GM23338 (cell line): ENCODE measurements around the gene ZFHX3. TPM values are rescaled to one million over a fixed set of nuclear protein-coding genes. Genes with fewer than 3 reads are reported as not detected.

Experiments
- ATAC-seq: fragments of 200-7000 bp; cut with Tn5 transposase; 3 replicates; pipeline ENCODE4 v1.9.1; 2020
- DNase-seq: peaks from one replicate; pipeline ENCODE4 v3.0.0-alpha.2; 2015; ENCODE audit warnings: low spot score
- H2AFZ ChIP-seq: fragments of 200-600 bp; sonication (generic); 2 replicates; pipeline ENCODE4 v1.8.0; 2016; ENCODE audit warnings: antibody characterized with exemption, mild to moderate bottlenecking, moderate library complexity
- H3F3A ChIP-seq: fragments of 200-600 bp; sonication (generic); replicated peaks from 2 replicates; pipeline ENCODE4 v1.8.0; 2017; ENCODE audit warnings: antibody characterized with exemption, mixed run types, low read depth
- H3K27ac ChIP-seq: fragments of 200-600 bp; sonication (generic); 2 replicates; pipeline ENCODE4 v1.6.1; 2016; ENCODE audit warnings: low read depth
- H3K27me3 ChIP-seq: fragments of 200-600 bp; sonication (generic); 2 replicates; pipeline ENCODE4 v1.8.0; 2016; ENCODE audit warnings: mild to moderate bottlenecking, mixed run types, moderate library complexity; ENCODE audit not compliant: insufficient read depth
- H3K36me3 ChIP-seq: fragments of 200-600 bp; sonication (generic); 2 replicates; pipeline ENCODE4 v1.8.0; 2016; ENCODE audit warnings: mild to moderate bottlenecking; ENCODE audit not compliant: insufficient read depth
- H3K4me1 ChIP-seq: fragments of 200-600 bp; sonication (generic); 2 replicates; pipeline ENCODE4 v1.8.0; 2016; ENCODE audit warnings: mild to moderate bottlenecking, moderate library complexity; ENCODE audit not compliant: insufficient read depth
- H3K4me2 ChIP-seq: fragments of 200-600 bp; sonication (generic); 2 replicates; pipeline ENCODE4 v1.7.1; 2017; ENCODE audit warnings: mixed run types
- H3K4me3 ChIP-seq: fragments of 200-600 bp; sonication (generic); 2 replicates; pipeline ENCODE4 v1.6.1; 2016; ENCODE audit warnings: mixed run types
- H3K79me2 ChIP-seq: fragments of 200-600 bp; sonication (generic); replicated peaks from 2 replicates; pipeline ENCODE4 v1.8.0; 2017; ENCODE audit warnings: mild to moderate bottlenecking; ENCODE audit not compliant: insufficient read depth
- H3K9me2 ChIP-seq: fragments of 200-600 bp; sonication (generic); 2 replicates; pipeline ENCODE4 v1.8.0; 2017; ENCODE audit not compliant: insufficient read depth
- H4K20me1 ChIP-seq: fragments of 200-600 bp; sonication (generic); replicated peaks from 2 replicates; pipeline ENCODE4 v1.8.0; 2017; ENCODE audit warnings: mild to moderate bottlenecking; ENCODE audit not compliant: insufficient read depth
- H3K27ac Mint-ChIP-seq: 2 replicates; pipeline ENCODE4 v1.8.0; 2020; ENCODE audit warnings: inconsistent platforms, mild to moderate bottlenecking, moderate library complexity, mixed read lengths
- H3K27me3 Mint-ChIP-seq: 3 replicates; pipeline ENCODE4 v1.8.0; 2022; ENCODE audit warnings: low read depth, mild to moderate bottlenecking, moderate library complexity, mixed read lengths, inconsistent platforms; ENCODE audit not compliant: insufficient read depth, poor library complexity
- H3K36me3 Mint-ChIP-seq: 3 replicates; pipeline ENCODE4 v1.8.0; 2021; ENCODE audit warnings: low read depth, mild to moderate bottlenecking, inconsistent platforms, moderate library complexity, mixed read lengths
- H3K4me1 Mint-ChIP-seq: 3 replicates; pipeline ENCODE4 v1.8.0; 2020; ENCODE audit warnings: mild to moderate bottlenecking, inconsistent platforms, mixed read lengths
- H3K4me3 Mint-ChIP-seq: 3 replicates; pipeline ENCODE4 v1.8.0; 2021; ENCODE audit warnings: moderate library complexity, mild to moderate bottlenecking, inconsistent platforms, mixed read lengths
- H3K9me3 Mint-ChIP-seq: 3 replicates; pipeline ENCODE4 v1.8.0; 2020; ENCODE audit warnings: moderate library complexity, mild to moderate bottlenecking, inconsistent platforms, mixed read lengths
- CREB1 ChIP-seq: fragments of 250-450 bp; sonication (Bioruptor Pico); IDR thresholded peaks from 2 replicates; pipeline ENCODE4 v1.5.0; 2020; ENCODE audit warnings: low read depth, mild to moderate bottlenecking, moderate library complexity
- CTCF ChIP-seq, 2 experiments: fragments of 200-600 bp in 1 of 2; sonication (generic) in 1 of 2; conservative IDR thresholded peaks; 2 replicates each; pipeline versions ENCODE4 v1.5.1 to v1.6.1; 2016 to 2017; ENCODE audit warnings: antibody characterized with exemption in 2 of 2, low read depth in 2 of 2, mild to moderate bottlenecking in 2 of 2, moderate library complexity in 1 of 2
- ETS1 ChIP-seq: IDR thresholded peaks from 2 replicates; pipeline ENCODE4 v1.6.1; 2016; ENCODE audit warnings: antibody characterized with exemption
- EZH2 ChIP-seq: fragments of 200-600 bp; sonication (generic); IDR thresholded peaks from one replicate; pipeline ENCODE4 v1.8.0; 2017; ENCODE audit warnings: antibody characterized with exemption, mild to moderate bottlenecking, low read depth; ENCODE audit not compliant: unreplicated experiment
- EZH2phosphoT487 ChIP-seq: fragments of 200-600 bp; sonication (generic); IDR thresholded peaks from one replicate; pipeline ENCODE4 v1.8.1; 2018; ENCODE audit warnings: antibody characterized with exemption; ENCODE audit not compliant: unreplicated experiment
- JUNB ChIP-seq: IDR thresholded peaks from one replicate; pipeline ENCODE4 v1.6.1; 2016; ENCODE audit warnings: antibody characterized with exemption; ENCODE audit not compliant: unreplicated experiment
- NANOG ChIP-seq: IDR thresholded peaks from 2 replicates; pipeline ENCODE4 v1.6.1; 2016; ENCODE audit warnings: antibody characterized with exemption, borderline replicate concordance
- POLR2AphosphoS5 ChIP-seq: IDR thresholded peaks from 2 replicates; pipeline ENCODE4 v1.6.1; 2016; ENCODE audit warnings: antibody characterized with exemption, low read depth
- REST ChIP-seq: IDR thresholded peaks from one replicate; pipeline ENCODE4 v1.6.1; 2018; ENCODE audit warnings: antibody characterized with exemption; ENCODE audit not compliant: unreplicated experiment
- STAT1 ChIP-seq: IDR thresholded peaks from one replicate; pipeline ENCODE4 v1.6.1; 2016; ENCODE audit warnings: antibody characterized with exemption; ENCODE audit not compliant: unreplicated experiment
- ZNF114 ChIP-seq: fragments of 250-450 bp; sonication (Bioruptor Pico); IDR thresholded peaks from 2 replicates; pipeline ENCODE4 v1.5.0; 2020; ENCODE audit warnings: mild to moderate bottlenecking, moderate library complexity
- ZNF331 ChIP-seq: fragments of 250-450 bp; sonication (Bioruptor Pico); IDR thresholded peaks from 2 replicates; pipeline ENCODE4 v1.5.0; 2020; ENCODE audit warnings: low read depth, mild to moderate bottlenecking, moderate library complexity
- ZNF462 ChIP-seq: fragments of 250-450 bp; sonication (Bioruptor Pico); IDR thresholded peaks from 2 replicates; pipeline ENCODE4 v1.5.0; 2020; ENCODE audit warnings: mild to moderate bottlenecking, moderate library complexity
- polyA plus RNA-seq: library from polyadenylated mRNA; unstranded; fragments of >200 nt; fragmentation: Nextera tagmentation; extraction: Ambion mirVana; gene quantifications from 2 replicates; pipeline ENCODE4 v1.2.1, GENCODE V29; 2016
- total RNA-seq: library from RNA; depleted of rRNA; stranded (reverse); fragments of >200 nt; shearing (Covaris generic); gene quantifications from 2 replicates; pipeline ENCODE4 v1.2.3, GENCODE V29; 2014

ZFHX3 gene
- total and polyA plus RNA-seq, 2 experiments from 2014 or later: 1.0 to 1.5 TPM

GRCh38 chr16:72960101-72960500 lies 87.8 kb downstream of the ZFHX3 start:
- no peaks in the 10 kb centered on the region; the same call in 2 of the 3 replicates for H3K9me3 Mint-ChIP-seq
- H3K4me3 Mint-ChIP-seq: no peak overlapping the region
- Histone ChIP-seq H3K9me2 (no peaks in the 10 kb centered on the region), H3K36me3 (no peaks in the 10 kb centered on the region), H3K79me2 (no peaks in the 10 kb centered on the region), H3K27me3 (no peaks in the 10 kb centered on the region), H3K4me1 (no peaks in the 10 kb centered on the region), H3K27ac (no peak overlapping the region), H3K4me3 (no peak overlapping the region), H3F3A (no peaks in the 10 kb centered on the region), H3K4me2 (no peak overlapping the region), H2AFZ (no peak overlapping the region), H4K20me1 (no peaks in the 10 kb centered on the region)
- TF ChIP-seq EZH2 (no peak), STAT1 (no peak), ZNF462 (CRISPR knock-in tag) (no peak), ETS1 (no peak), POLR2AphosphoS5 (no peak), JUNB (no peak), ZNF114 (CRISPR knock-in tag) (no peak), ZNF331 (CRISPR knock-in tag) (no peak), REST (no peak), EZH2phosphoT487 (no peak), CREB1 (no peak), CTCF (conservative IDR thresholded peaks at IDR 0.05; ENCODE audit: low read depth in 2 of 2) (no peak), NANOG (no peak)
- H3K27me3 Mint-ChIP-seq: peaks cover 15% of the 10 kb centered on the region
- DNase-seq (no peak), ATAC-seq (no peak)
- H3K36me3 Mint-ChIP-seq: no peaks in the 10 kb centered on the region
- H3K27ac Mint-ChIP-seq: no peak overlapping the region
- peaks cover 7% of the 10 kb centered on the region; the same call in 1 of the 3 replicates for H3K4me1 Mint-ChIP-seq
